ENCODE results near the gene NARS2. TPM values are rescaled to one million over a fixed set of nuclear protein-coding genes. Genes with fewer than 3 reads are reported as not detected.
A peak's percentile ranks its signal among the peaks of the same experiment; 100 is the strongest.

Gene NARS2
- total RNA-seq, 1 donor from 2014 or later: 27.5 TPM

- Mint-ChIP-seq H3K4me1 (ENCODE audit: unreplicated experiment) (peaks cover 23% of the 10 kb centered on the region), H3K9me3 (peaks cover 4% of the 10 kb centered on the region), H3K27me3 (no peaks in the 10 kb centered on the region), H3K27ac (peak overlapping the region; percentile 77), H3K4me3 (peak overlapping the region; percentile 5), H3K36me3 (peaks cover 8% of the 10 kb centered on the region)
- no peak for TF ChIP-seq CTCF (conservative IDR thresholded peaks at IDR 0.05)
- DNase-seq (ENCODE audit: extremely low spot score, unreplicated experiment): no peak
These were observed 174.5 kb downstream of the NARS2 start for GRCh38 chr11:78400116-78400515.

GRCh38 chr11:78399136-78399535 lies 175.5 kb downstream of the NARS2 start:
- peaks cover 9% of the 10 kb centered on the region for H3K36me3 Mint-ChIP-seq
- no peak overlapping the region for H3K27ac Mint-ChIP-seq
- no peaks in the 10 kb centered on the region for H3K27me3 Mint-ChIP-seq
- no peak overlapping the region for H3K4me3 Mint-ChIP-seq
- no peak for DNase-seq (ENCODE audit: extremely low spot score, unreplicated experiment)
- TF ChIP-seq CTCF (conservative IDR thresholded peaks at IDR 0.05): no peak
- H3K4me1 Mint-ChIP-seq (ENCODE audit: unreplicated experiment): peaks cover 23% of the 10 kb centered on the region
- no peaks in the 10 kb centered on the region for H3K9me3 Mint-ChIP-seq

GRCh38 chr11:78398715-78399114 lies 175.9 kb downstream of the NARS2 start:
- Mint-ChIP-seq H3K4me3 (no peak overlapping the region), H3K27me3 (no peaks in the 10 kb centered on the region), H3K36me3 (peaks cover 9% of the 10 kb centered on the region), H3K27ac (no peak overlapping the region), H3K9me3 (no peaks in the 10 kb centered on the region), H3K4me1 (ENCODE audit: unreplicated experiment) (peaks cover 24% of the 10 kb centered on the region)
- no peak for DNase-seq (ENCODE audit: extremely low spot score, unreplicated experiment)
- TF ChIP-seq CTCF (conservative IDR thresholded peaks at IDR 0.05): no peak

GRCh38 chr11:78397398-78397797 lies 177.3 kb downstream of the NARS2 start:
- TF ChIP-seq CTCF (conservative IDR thresholded peaks at IDR 0.05): no peak
- DNase-seq (ENCODE audit: extremely low spot score, unreplicated experiment): no peak
- Mint-ChIP-seq H3K4me1 (ENCODE audit: unreplicated experiment) (peaks cover 37% of the 10 kb centered on the region), H3K4me3 (no peak overlapping the region), H3K27me3 (no peaks in the 10 kb centered on the region), H3K27ac (no peak overlapping the region), H3K9me3 (no peaks in the 10 kb centered on the region), H3K36me3 (peaks cover 12% of the 10 kb centered on the region)

- no peak for TF ChIP-seq CTCF (conservative IDR thresholded peaks at IDR 0.05)
- Mint-ChIP-seq H3K9me3 (peaks cover 3% of the 10 kb centered on the region), H3K36me3 (peaks cover 14% of the 10 kb centered on the region), H3K4me1 (ENCODE audit: unreplicated experiment) (peaks cover 31% of the 10 kb centered on the region), H3K4me3 (no peak overlapping the region), H3K27me3 (no peaks in the 10 kb centered on the region), H3K27ac (no peak overlapping the region)
- no peak for DNase-seq (ENCODE audit: extremely low spot score, unreplicated experiment)
These were observed 179.1 kb downstream of the NARS2 start for GRCh38 chr11:78395597-78395996.

GRCh38 chr11:78392854-78393253 lies 181.8 kb downstream of the NARS2 start:
- Mint-ChIP-seq H3K27me3 (no peaks in the 10 kb centered on the region), H3K4me1 (ENCODE audit: unreplicated experiment) (peaks cover 20% of the 10 kb centered on the region), H3K27ac (no peak overlapping the region)

More at GRCh38 chr11:78392854-78393253, 181.8 kb downstream of the NARS2 start:
- no peak for DNase-seq (ENCODE audit: extremely low spot score, unreplicated experiment)
- Mint-ChIP-seq H3K4me3 (no peak overlapping the region), H3K36me3 (peaks cover 21% of the 10 kb centered on the region), H3K9me3 (peaks cover 4% of the 10 kb centered on the region)
- no peak for TF ChIP-seq CTCF (conservative IDR thresholded peaks at IDR 0.05)

All from type B pancreatic cell (in vitro differentiated cells).